HG03025 (cell line): ENCODE data around the gene KDM6B.

Experiments
- ATAC-seq: cut with Tn5 transposase; IDR thresholded peaks from one replicate; pipeline ENCODE4 v1.9.1; 2021; ENCODE audit warnings: mild to moderate bottlenecking, moderate library complexity; ENCODE audit not compliant: unreplicated experiment, low FRiP score

Gene KDM6B

DNA sequence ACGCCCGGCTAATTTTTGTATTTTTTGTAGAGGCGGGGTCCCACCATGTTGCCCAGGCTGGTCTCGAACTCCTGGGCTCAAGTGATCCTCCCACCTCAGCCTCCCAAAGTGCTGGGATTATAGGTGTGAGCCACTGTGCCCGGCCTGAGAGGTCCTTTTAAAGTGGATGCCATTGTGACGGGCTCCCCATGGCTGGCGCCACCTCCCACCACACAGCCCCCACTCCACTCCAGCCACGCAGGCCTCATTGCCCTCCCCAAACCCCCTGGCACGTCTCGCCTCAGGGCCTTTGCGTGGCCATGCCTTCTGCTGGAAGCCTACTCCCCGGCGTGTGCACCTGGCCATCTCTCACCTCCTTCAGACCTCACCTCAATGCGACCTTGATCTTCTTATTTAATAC is 11.9 kb upstream of the KDM6B start:
- ATAC-seq, result no peak

DNA sequence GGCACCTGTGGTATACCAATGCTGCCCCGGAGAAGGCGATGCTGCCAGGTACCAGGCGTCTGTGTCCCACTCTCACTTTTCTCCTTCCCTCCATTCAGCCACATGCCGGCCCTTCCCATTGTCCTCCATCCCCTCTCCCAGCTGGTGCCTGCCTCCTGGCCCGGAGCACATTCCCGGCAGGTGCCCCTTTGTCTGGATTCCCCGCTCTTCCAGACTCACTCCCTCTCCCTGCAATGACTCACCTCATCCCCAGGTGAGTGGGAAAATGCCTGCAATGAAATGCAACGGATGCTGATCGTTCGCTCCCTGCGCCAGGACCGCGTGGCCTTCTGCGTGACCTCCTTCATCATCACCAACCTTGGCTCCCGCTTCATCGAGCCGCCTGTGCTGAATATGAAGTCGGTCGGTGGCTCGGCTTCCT is 10.4 kb upstream of the KDM6B start:
- no peak for ATAC-seq

DNA sequence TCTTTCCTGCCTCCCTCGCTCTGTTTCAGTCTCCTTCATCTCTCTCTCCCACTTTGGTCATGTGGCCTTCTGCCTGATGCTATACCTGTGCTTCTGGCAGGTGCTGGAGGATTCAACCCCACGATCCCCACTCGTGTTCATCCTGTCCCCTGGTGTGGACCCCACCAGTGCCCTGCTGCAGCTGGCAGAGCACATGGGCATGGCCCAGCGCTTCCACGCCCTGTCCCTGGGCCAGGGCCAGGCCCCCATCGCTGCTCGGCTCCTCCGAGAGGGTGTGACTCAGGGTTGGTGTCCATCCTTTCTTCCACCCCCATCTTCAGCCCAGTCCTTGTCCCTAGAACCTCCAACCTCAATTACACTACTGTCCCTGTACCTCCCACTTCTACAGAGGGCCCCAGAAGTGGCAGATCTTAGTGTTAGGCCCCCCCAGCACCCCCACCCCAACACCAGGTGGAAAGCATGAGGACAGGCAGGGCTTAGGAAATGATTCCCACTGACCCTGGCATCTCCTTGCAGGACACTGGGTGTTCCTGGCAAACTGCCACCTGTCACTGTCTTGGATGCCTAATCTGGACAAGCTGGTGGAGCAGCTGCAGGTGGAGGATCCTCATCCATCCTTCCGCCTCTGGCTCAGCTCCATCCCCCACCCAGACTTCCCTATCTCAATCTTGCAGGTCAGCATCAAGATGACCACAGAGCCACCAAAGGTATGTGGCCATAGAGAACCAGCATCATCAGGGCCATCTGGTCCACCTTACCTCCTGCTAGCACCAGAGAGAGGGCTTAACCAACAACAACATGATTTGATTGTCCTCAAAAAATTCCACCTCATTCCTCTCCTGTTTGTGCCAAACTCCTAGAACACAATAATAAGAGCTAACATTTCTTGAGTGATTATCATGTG is 9.7 kb upstream of the KDM6B start:
- no peak for ATAC-seq

DNA sequence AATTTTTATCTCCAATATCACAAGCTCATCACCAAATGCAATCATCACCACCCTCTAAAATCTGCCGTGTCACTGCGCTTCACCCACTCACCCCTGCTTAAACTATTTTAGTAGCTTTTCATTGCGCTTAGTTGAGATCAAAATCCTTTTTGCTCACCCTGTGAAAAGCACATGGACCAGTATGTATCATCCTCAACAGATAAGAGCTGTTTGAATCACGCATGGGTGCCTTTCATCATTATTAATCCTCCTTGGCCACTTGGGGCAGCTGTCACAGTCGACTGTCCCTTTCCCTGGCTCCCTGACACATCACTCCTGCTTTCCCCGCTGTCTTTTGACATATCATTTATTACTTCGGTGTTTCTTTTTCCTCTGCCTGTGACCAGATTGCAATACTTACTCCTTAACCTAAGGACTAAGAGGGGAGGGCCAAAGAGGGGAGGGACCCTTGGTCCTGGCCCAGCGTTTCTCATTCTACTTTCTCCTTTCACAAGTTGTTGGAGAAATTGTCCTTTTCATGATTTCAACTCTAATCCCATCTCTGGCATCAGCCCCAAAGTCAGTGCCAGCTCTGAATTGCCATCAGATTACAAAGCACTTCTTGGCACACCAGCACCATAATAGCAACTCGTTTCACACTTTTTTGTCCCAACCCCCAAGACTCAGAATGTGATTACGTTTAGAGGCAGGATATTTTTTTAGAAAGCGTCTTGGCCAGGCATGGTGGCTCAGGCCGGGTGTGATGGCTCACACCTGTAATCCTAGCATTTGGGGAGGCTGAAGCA is 8.6 kb upstream of the KDM6B start:
- no peak for ATAC-seq

DNA sequence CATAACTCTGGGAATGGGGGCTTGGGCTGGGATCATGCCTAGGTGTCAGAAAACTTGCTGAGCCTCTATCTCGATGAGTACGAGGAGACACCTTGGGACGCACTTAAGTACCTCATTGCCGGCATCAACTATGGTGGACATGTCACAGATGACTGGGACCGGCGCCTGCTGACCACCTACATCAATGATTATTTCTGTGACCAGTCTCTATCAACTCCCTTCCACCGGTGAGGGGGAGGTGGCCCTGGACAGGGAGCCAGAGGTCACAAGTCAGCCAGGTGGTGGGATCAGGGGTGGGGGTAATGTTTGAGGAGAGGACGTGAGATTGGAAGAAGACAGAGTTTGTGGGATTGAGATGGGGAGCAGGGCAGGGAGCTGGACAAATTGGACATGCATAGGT is 3.4 kb upstream of the KDM6B start:
- no peak for ATAC-seq

DNA sequence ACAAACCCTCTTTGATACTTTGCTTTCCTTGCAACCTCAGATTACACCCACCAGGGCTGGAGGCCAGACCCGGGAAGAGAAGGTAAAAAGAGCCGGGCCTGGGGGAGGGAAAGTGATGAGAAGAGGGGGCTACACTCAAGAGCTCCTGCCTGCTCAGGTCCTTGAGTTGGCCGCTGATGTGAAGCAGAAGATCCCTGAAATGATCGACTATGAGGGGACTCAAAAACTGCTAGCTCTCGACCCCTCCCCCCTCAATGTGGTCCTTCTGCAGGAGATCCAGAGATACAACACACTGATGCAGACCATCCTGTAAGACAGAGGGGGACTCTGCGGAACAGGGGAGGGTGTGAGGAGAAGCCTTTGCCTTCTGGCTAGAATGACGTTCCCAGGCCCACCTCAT is 2.8 kb upstream of the KDM6B start:
- no peak for ATAC-seq

DNA sequence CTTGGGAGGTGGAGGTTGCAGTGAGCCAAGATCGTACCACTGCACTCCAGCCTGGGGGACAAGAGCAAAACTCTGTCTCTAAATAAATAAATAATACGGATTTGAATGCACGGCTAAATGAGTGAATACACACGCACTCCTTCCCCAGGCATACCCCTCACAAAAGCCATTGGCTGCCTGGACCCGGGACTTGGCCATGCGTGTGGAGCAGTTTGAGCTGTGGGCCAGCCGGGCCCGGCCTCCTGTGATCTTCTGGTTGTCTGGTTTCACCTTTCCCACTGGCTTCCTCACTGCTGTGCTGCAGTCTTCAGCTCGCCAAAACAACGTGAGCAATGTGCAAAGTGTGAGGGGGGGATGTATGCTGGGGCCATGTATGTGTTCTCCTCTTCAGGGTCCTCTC is 1.6 kb upstream of the KDM6B start:
- ATAC-seq, result no peak

DNA sequence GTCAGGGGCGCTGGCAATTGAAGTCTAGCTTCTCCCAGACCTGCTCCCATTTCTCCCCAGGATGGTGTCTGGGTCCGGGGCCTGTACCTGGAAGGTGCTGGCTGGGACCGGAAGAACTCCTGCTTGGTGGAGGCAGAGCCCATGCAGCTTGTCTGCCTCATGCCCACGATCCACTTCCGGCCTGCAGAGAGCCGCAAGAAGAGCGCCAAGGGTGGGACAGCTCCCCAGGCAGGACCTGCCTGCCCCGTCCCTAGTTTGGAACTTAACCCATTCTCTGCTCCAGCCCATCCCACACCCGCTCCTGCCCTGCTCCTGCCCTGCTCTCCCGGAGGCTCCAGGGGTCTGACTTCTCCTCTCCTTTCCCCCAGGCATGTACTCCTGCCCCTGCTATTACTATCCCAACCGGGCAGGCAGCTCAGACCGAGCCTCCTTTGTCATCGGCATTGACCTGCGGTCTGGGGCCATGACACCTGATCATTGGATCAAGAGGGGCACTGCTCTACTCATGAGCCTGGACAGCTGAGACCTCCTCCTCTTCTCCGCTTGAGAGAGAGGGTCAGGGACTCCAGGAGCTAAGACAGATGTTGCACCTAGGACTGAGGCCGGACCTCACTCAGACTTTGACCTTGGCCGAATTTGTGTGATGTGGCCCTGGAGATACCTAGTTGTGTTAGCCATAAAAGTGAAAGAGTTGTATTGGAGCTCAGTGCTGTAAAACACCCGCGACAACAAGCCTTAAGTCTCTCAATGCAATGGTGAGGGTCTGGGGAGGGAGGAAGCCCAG is 814 bp upstream of the KDM6B start:
- no peak for ATAC-seq

DNA sequence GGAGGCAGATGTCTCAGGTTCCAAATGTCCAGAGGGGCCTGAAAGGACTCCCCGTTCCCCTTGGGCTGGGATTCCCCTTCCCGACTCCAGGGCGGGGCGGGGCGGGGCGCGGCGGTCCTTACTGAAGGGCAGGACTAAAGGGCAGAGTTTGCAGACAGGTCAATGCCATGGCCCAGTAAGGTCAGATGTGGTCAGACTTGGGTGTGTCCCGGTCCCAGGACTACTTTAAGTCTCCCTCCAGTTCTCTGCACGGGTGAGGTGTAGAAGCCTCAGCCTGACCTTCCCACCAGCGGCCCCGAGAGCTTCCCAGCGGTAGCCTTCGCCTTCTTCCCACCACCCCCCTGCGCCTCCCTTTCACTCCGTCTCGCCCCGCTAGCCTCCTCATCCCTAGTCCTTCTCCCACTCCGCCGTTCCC is 532 bp downstream of the KDM6B start:
- no peak for ATAC-seq

DNA sequence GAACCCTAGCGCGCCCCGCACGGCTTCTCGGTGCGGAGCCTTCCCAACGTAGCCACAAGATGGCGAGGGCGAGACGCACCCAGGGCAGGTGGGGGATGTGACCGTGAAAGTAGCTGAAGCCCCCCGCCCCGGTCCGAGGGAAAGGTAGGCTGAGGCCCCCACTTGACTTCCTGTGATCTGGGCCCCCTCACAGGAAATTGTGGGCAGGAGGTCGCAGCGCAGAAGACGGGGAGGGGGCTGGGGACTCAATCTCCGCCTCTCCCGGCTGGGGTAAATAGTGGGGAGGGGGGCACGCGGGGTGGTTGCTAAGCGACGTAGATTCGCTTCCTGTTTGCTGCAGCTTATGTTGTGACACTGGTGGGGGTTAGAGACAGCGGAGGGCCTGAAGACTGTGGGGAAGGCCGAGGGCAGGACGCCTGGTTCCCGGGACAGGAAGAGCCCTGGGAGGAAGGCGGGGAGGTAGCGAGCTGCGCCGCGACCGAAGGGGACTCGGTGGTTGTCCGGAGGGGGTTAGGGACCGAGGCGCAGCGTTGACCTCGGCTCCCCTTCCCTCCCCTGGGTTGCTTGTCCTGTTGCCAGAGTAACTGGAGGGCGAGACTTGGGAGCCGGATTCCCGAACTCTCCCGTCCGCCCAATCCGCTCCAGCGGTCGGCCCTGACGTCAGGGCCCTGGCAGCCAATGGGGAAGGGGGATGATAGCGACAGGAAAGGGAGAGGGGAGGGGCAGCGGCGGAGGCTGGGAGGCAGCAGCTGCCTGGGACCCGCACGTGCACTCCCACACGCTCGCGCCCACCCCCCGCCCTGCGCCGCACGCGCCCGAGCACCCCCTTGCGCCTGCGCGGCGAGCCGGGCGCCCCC is 1.2 kb downstream of the KDM6B start:
- ATAC-seq, result peak; percentile 42

DNA sequence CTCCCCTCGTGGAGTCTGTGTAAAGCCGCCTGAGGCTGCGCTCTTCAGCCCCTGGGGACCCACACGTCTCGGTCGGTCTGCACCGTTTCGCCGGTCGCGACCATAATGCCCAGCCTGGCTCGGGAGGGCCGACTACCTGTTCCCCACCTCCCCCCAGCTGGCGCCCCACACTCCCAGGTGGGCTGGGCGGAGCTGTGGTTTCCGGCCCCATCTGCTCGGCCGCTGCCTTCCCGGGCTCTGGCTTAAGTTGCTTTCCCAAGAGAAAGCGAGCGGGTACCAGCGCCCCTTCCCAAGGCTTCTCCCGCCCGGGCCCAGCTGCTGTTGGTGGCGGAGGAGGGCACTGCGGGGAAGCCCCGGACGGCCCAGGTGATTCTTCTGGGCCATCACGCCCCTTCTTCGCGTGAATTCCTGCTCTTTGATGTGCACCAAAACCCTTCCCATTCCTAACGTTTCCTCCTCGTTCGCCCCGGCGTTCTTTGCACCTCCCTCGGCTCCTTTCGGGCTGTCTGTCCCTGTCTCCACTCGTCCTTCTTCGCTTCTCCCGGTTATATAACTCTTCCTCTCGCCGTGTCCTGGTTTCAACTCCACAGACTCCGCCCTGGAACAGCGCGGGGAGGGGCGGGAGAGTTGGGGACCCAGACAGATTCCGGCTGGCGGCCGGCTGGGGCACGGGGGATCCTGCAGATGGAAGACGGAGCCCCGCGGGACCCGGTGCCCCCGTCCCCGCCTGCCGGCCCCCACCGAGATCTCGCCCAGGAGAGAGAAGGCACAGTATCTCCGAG is 2.0 kb downstream of the KDM6B start:
- peak; percentile 21 for ATAC-seq

DNA sequence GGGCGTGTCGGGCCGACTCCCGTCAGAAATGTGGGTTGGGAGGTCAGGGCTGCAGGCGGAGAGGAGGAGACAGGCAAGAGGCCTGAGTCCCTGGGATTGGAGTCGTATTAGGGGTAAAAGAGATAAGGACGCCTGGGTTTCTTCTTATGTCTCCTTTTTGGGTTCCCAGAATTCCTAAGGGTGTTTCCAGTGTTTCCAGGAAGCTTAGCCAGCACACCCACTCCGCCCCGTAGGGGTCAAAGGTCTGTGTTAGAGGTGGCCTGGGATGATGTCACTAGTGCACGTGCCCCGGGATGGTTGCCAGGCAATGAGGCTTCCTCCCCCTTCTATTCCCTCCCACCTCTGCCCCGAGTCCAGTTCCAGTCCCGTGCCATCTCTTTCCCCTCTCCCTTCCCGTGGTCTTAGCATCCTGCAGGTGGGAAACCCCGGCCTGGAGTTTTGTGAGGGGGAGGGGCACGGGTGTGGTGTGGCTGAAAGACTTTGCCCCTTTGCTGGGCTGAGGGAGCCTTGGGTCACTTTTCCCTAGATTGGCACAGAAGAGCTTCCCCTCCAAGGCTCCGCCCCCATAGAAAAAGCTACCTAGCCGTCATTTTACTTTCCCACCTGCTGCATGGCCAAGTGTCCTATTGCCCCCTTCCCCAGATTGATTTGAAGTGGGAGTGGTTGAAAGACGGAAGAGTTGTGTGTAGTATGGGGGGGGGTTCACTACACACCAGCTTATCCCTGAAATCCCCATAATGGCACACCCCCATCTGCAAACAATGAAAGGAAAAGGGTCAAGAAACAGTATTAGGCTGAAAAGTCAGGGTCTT is 2.8 kb downstream of the KDM6B start:
- ATAC-seq, result no peak

DNA sequence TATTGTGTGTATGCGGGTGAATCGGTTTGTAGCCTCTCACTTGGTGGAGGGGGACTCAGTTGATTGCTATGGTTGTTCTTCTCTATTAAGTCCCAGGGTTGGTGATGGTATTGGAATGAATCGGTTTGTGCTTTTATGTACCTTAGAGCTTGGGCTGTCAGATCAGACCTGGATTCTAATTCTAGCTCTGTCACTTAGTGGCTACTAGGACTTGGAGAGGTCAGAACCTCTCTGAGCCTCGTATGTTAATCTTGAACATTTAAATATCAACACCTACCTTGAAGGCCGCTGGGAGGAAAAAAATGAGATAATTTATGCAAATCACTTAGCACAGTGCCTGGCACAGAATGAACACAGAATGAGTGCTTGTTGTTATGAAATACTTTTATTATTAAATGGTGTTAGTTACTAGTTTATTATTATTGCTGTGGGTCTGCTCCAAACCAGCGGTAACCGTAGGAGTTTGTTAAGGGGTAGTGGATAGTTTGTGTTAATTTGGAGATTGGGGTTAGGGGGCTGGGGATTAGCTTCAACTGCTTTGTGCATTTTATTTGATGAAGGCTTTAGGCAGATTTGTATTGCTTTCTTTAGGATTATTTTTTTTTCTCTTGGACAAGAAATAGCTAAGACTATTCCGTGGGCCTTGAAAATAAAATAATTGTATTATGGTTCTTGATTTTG is 3.5 kb downstream of the KDM6B start:
- ATAC-seq, result no peak

DNA sequence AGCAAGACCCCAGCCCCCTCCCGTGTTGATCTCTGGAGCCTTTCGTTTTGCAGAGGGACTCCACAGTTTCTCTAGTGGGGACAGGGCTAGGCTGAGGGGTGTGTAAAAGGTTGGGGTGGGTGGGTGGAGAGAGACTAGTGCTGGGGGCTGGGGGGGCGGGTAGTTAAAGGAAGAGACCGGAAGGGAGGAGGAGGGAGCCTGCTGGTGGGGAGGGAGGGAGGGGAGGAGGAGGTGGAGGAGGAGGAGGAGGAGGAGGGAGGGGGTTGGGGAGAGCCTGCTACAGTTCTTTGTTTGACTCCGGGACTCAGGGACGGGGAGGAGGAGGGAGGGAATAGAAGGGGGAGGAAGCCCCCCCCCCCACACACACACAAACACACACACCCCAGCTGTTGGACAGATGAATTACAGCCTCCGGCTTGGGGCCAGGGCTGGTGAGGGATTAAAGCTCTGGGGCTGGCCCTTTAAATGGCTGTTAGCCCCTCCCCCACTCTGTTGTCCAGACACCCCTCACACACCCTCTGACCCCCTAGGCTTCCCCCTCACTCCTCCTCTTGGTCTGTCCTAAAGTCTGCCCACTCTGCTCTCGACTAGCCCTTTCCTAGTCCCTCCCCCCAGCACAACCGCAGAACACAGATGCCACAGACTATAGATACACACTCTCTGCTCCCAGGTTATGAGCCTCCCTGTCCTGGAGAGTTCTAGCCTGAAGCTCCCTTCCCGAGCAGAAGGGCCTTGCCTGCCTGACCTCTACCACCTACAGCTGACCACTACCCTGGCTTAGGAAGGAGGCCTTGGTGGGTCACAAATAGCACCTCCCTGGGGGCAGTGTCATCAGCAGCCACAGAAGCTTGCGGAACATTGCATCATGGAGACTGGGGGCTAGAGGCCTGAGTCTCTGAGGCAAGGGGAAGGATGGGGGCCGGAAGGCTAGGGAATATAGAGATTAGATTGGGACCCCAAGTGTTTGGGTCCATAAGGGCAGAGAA is 4.4 kb downstream of the KDM6B start:
- no peak for ATAC-seq

DNA sequence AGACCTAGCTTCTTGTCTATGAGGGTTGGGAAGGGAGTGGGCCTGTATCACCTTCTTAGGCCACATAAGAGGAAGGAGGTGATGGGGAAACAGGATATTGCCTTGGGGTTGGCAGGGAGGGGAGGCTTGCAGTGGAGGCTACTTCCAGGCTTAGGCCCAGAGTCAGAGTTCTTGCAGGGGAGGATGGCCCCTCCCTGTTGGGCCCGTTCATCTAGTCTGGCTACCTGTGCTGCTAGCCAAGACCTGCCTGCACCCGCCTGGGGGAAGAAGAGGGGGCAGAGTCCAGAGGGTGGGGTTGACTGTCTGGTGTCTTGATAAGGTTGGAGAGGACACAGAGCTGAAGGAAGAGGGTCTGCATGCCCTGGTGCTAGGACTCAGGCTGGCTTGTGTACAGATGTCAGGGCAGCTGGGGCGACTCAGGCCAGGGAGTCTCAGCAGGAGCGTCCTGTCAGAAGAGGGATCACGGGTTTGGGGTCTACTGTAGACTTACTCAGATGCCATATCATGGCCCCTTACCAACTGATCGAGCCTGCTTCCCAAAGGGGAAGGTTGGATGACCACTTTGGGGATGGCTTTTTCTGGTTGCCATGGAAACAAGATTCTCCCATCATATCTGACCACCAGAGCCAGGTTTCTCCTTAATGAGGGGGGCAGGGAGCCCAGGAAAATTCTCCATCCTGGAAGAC is 5.3 kb downstream of the KDM6B start:
- no peak for ATAC-seq

DNA sequence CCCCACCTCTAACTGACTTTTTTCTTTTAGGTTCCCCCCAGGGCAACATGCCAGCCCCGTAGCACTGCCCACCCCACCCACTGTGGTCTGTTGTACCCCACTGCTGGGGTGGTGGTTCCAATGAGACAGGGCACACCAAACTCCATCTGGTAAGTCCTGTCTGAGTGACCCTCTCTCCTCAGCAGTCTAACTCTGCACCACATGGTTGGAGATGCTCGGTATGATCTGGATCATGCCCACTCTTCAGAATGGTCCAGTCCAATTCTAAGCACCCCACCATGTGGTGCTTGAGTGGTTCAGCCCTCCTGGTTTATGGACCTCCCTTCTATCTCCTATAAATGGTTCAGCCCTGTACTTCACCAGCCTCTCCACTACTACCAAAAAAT is 5.9 kb downstream of the KDM6B start:
- ATAC-seq, result no peak
